ENCODE data around the gene TIMP3.

DNA sequence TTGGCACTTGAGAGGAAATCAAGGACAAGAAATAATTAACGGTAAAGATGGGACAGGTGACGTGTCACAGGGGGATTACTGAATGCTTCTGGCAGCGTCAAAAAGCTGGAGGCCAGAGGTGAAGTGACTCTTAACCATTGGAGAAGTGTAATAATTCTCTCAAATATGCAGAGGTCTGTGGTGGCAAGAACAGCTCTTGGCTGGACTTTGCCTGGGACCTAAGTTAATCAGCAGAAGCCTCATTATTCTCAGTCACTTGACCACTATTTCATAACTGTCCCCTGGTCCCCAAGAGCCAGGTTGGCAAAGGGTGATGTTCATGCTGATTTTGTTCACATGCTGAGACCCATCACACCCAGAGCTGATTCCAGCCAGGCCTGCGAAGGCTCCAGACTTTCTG, 72.9 kb downstream of the TIMP3 start:
- no peak for TF ChIP-seq EZH2 (IDR thresholded peaks at IDR 0.05; ENCODE audit: borderline replicate concordance)
- TF ChIP-seq, protein P1, sequence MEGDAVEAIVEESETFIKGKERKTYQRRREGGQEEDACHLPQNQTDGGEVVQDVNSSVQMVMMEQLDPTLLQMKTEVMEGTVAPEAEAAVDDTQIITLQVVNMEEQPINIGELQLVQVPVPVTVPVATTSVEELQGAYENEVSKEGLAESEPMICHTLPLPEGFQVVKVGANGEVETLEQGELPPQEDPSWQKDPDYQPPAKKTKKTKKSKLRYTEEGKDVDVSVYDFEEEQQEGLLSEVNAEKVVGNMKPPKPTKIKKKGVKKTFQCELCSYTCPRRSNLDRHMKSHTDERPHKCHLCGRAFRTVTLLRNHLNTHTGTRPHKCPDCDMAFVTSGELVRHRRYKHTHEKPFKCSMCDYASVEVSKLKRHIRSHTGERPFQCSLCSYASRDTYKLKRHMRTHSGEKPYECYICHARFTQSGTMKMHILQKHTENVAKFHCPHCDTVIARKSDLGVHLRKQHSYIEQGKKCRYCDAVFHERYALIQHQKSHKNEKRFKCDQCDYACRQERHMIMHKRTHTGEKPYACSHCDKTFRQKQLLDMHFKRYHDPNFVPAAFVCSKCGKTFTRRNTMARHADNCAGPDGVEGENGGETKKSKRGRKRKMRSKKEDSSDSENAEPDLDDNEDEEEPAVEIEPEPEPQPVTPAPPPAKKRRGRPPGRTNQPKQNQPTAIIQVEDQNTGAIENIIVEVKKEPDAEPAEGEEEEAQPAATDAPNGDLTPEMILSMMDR (IDR thresholded peaks at IDR 0.05; ENCODE audit: poor library complexity), result no peak
